ENCODE data around the gene BIRC2. TPM values are rescaled to one million over a fixed set of nuclear protein-coding genes. Genes with fewer than 3 reads are reported as not detected.

BIRC2 gene
- total RNA-seq, 1 experiment from 2014 or later = 32.0 TPM

GRCh38 chr11:102320679-102321078, 26.3 kb upstream of the BIRC2 start:
- Histone ChIP-seq H3K4me1 (ENCODE audit: insufficient read depth, low read length, poor library complexity, severe bottlenecking) (peaks cover 10% of the 10 kb centered on the region), H3K27me3 (replicated peaks; ENCODE audit: insufficient read depth, low read depth, low read length, poor library complexity) (no peaks in the 10 kb centered on the region), H3K9me3 (ENCODE audit: low read depth, low read length, poor library complexity, severe bottlenecking) (no peaks in the 10 kb centered on the region), H3K27ac (ENCODE audit: low read depth, low read length, poor library complexity, severe bottlenecking) (no peak overlapping the region), H3K36me3 (ENCODE audit: insufficient read depth, low read length, poor library complexity, severe bottlenecking) (no peaks in the 10 kb centered on the region), H3K4me3 (ENCODE audit: low read depth, low read length, poor library complexity, severe bottlenecking) (no peak overlapping the region)
- BruUV-seq (replicated peaks) = no TSS peak
- TF ChIP-seq CTCF (conservative IDR thresholded peaks at IDR 0.05; ENCODE audit: low read depth, low read length) (no peak), EZH2 (IDR thresholded peaks at IDR 0.05; ENCODE audit: borderline replicate concordance, low read depth, low read length, poor library complexity, severe bottlenecking) (no peak)
- DNase-seq (ENCODE audit: low spot score) = no peak
- CTCF ChIA-PET = interaction anchor here (0.5 kb wide), 1 partner anchor 12 kb away, joined by 3 read pairs; no protein-coding TSS in a partner anchor
- POLR2A ChIA-PET (ENCODE audit: low non-redundant PET) = no interaction called here
- intact Hi-C loops (cut with micrococcal nuclease; ENCODE audit: unreplicated experiment) = no loop called here

- Histone ChIP-seq H3K9me3 (ENCODE audit: low read depth, low read length, poor library complexity, severe bottlenecking) (no peaks in the 10 kb centered on the region), H3K4me3 (ENCODE audit: low read depth, low read length, poor library complexity, severe bottlenecking) (no peak overlapping the region), H3K27me3 (replicated peaks; ENCODE audit: insufficient read depth, low read depth, low read length, poor library complexity) (no peaks in the 10 kb centered on the region), H3K4me1 (ENCODE audit: insufficient read depth, low read length, poor library complexity, severe bottlenecking) (peaks cover 4% of the 10 kb centered on the region), H3K27ac (ENCODE audit: low read depth, low read length, poor library complexity, severe bottlenecking) (no peak overlapping the region), H3K36me3 (ENCODE audit: insufficient read depth, low read length, poor library complexity, severe bottlenecking) (no peaks in the 10 kb centered on the region)
- ChIA-PET CTCF (no interaction called here), POLR2A (ENCODE audit: low non-redundant PET) (no interaction called here)
- intact Hi-C loops (cut with micrococcal nuclease; ENCODE audit: unreplicated experiment) = no loop called here
- no peak for TF ChIP-seq CTCF (conservative IDR thresholded peaks at IDR 0.05; ENCODE audit: low read depth, low read length)
- no peak for TF ChIP-seq EZH2 (IDR thresholded peaks at IDR 0.05; ENCODE audit: borderline replicate concordance, low read depth, low read length, poor library complexity, severe bottlenecking)
- no TSS peak for BruUV-seq (replicated peaks)
- DNase-seq (ENCODE audit: low spot score) = no peak
Observed at GRCh38 chr11:102322560-102322959, 24.5 kb upstream of the BIRC2 start.

- H3K27ac ChIP-seq (ENCODE audit: low read depth, low read length, poor library complexity, severe bottlenecking) = no peak overlapping the region
- H3K36me3 ChIP-seq (ENCODE audit: insufficient read depth, low read length, poor library complexity, severe bottlenecking) = no peaks in the 10 kb centered on the region
- TF ChIP-seq EZH2 (IDR thresholded peaks at IDR 0.05; ENCODE audit: borderline replicate concordance, low read depth, low read length, poor library complexity, severe bottlenecking) (no peak), CTCF (conservative IDR thresholded peaks at IDR 0.05; ENCODE audit: low read depth, low read length) (no peak)
- no peak for DNase-seq (ENCODE audit: low spot score)
- POLR2A ChIA-PET (ENCODE audit: low non-redundant PET) = no interaction called here
- H3K27me3 ChIP-seq (replicated peaks; ENCODE audit: insufficient read depth, low read depth, low read length, poor library complexity) = no peaks in the 10 kb centered on the region
- H3K4me1 ChIP-seq (ENCODE audit: insufficient read depth, low read length, poor library complexity, severe bottlenecking) = no peaks in the 10 kb centered on the region
- intact Hi-C loops (cut with micrococcal nuclease; ENCODE audit: unreplicated experiment) = no loop called here
- H3K4me3 ChIP-seq (ENCODE audit: low read depth, low read length, poor library complexity, severe bottlenecking) = no peak overlapping the region
- CTCF ChIA-PET = interaction anchor here (0.6 kb wide), 1 partner anchor 305 kb away, joined by 4 read pairs; no protein-coding TSS in a partner anchor
- no peaks in the 10 kb centered on the region for H3K9me3 ChIP-seq (ENCODE audit: low read depth, low read length, poor library complexity, severe bottlenecking)
- BruUV-seq (replicated peaks) = no TSS peak
Observed at GRCh38 chr11:102323542-102324251, 23.3 kb upstream of the BIRC2 start.
